T-helper 2 cell treated with Interferon-gamma antibody and Interleukin-4, amounts not matched to agents 100 ng/mL and 5 ng/mL, for 36 hours (primary cell): Measurements from ENCODE around the gene JARID2. TPM values are rescaled to one million over a fixed set of nuclear protein-coding genes. Genes with fewer than 3 reads are reported as not detected.

Source experiments
- intact Hi-C: fragments of 100-400 bp; cut with micrococcal nuclease; formaldehyde crosslinking; loops from one replicate; pipeline ENCODE4 v1.15.1; 2023
- total RNA-seq: library from RNA; stranded (reverse); gene quantifications from 2 replicates; pipeline ENCODE4 v1.2.3, GENCODE V29; 2022

Gene JARID2
- 32.0 and 33.3 TPM in 2 replicates for total RNA-seq

DNA sequence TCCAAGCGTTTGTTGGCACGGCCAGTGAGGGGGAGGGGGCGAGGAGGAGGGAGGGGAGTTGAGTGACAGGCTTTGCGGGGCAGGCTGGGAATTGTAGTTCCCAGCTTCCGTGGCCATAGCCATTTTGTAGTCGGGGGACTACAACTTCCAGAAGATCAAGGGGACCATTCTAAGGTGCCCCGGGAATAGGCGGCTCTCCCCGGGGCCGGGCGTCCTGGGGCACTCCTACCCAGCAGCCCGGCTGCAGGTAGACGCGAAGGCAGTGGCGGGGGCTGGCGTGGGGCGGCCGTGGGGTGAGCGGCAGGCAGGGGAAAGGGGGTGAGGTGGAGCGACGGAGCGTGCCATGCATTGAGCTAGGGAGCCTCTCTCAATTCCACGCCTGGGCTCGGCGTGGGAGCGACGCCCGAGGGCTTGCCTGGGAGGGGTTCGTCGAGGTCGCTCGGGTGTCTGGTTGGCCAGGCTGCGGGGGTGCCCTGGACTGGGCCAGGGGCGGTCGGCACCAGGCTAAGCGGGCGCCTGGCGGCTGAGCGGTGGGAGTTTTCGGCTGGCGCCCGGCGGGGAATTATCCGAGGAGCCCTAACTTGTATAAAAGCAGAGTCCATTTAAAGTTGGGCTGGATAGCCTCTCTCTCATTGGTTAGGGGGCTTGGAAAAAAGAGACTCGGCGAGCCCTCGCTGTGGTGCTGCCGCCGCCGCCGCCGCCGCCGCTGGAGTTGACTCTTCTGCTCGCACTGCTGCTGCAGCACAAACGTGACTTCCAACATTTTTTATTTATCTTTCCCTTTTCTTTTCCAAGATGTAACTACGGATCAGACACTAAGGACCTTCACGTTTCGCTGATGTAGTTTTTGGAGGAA, at the start of gene JARID2:
TSS of gene JARID2 (plus strand) at position 709 of the 856 bp plus-strand sequence. CDS start 471 bp downstream, outside the sequence.
- intact Hi-C loops: loop anchor here (1.0 to 5.0 kb wide), 12 partner anchors 51 to 1533 kb away; partner anchors contain the start of genes CD83 and RANBP9

DNA sequence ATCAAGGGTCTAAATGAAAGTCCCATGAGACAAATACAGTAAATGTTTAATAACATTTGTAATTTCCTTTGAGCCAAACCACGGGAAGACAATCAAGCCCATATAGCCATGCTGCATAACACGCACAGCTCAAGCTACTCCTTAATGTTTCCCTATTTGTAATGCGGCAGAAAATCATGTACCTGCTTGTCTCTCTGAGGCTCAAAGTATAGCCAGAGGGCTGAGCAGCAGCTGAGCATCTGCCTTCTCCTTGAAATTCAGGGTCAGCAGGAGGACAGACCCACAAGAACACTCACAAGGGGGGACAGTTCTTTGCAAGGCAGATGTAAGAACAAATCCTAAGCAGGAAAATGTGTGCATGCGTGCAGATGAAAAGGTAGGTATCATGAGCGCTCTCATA, 45.8 kb upstream of the JARID2 start:
- intact Hi-C loops: no loop called here

DNA sequence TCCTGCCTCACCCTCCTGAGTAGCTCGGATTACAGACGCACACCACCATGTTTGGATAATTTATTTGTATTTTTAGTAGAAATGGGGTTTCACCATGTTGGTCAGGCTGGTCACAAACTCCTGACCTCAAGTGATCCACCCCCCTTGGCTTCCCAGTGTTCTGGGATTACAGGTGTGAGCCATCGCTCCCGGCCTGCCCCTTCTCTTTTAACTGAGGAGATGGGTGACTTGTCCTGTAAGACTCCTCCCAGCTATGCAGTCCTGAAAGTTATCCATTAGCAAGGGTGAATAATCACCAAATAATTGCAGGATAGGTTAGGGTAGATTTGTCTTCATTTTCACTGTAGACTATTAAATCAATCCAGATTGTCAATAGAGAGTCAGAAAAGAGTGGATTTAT, 40.5 kb upstream of the JARID2 start:
- intact Hi-C loops: no loop called here

- intact Hi-C loops: no loop called here
These were observed 39.0 kb upstream of the JARID2 start for GRCh38 chr6:15206887-15207286.

DNA sequence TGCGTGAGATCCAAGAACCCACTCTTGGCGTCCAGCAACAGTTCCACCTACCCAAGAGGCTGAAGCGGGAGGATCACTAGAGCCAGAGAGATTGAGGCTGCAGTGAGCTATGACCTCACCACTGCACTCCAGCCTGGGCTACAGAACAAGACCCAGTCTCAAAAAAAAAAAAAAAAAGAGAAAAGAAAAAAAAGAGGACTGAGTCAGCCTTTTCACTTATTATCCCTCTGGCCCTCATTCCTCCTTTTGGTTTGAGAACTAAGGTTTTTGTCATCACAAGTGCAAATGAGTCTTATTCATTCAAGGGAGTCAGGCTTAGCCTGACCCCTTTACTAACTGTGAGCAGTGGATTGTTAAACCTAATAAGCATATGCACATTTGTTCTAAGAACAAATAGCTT, 37.9 kb upstream of the JARID2 start:
- intact Hi-C loops: no loop called here

- intact Hi-C loops: no loop called here
These were observed 31.9 kb upstream of the JARID2 start for GRCh38 chr6:15213838-15214400.

- intact Hi-C loops: no loop called here
These were observed 27.5 kb upstream of the JARID2 start for GRCh38 chr6:15218401-15218800.

DNA sequence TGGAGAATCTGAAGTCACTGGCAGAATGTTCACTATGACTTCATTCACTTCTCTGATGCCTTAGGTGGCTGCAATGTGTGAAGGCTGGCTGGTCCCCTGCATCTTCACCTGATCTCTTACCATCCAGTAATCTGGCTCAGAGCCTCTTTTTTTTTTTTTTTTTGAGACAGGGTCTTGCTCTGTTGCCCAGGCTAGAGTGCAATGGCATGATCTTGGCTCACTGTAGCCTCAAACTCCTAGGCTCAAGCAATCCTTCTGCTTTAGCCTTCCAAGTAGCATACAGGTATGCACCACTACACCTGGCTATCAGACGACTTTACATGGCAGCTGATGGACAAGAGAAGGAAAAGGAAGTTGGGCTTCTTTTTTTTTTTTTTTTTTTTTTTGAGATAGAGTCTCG, 25.8 kb upstream of the JARID2 start:
- intact Hi-C loops: no loop called here

DNA sequence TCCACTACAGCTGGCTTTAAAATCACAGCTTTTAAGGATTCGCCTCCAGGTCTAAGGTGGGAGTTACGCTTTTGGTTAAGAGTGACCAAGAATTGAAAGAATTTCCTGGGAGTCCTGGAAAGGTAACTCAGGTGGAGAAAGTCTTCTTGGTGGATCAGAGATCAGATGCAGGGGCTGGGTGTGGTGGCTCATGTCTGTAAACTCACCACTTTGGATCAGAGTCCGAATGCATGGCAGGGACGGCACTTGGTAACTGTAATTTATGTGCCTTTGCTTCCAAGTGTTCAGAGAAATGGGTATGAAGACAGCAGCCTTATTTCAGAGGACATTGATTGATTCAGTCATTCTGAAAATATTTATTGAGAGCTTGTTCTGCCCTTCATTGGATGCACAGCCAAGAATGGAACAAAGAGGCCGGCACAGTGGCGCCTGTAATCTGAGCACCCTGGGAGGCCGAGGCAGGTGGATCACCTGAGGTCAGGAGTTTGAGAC, 18.0 kb upstream of the JARID2 start:
- intact Hi-C loops: no loop called here

GRCh38 chr6:15230827-15231226, 15.0 kb upstream of the JARID2 start:
- intact Hi-C loops: no loop called here

GRCh38 chr6:15232836-15233510, 12.9 kb upstream of the JARID2 start:
- intact Hi-C loops: no loop called here

DNA sequence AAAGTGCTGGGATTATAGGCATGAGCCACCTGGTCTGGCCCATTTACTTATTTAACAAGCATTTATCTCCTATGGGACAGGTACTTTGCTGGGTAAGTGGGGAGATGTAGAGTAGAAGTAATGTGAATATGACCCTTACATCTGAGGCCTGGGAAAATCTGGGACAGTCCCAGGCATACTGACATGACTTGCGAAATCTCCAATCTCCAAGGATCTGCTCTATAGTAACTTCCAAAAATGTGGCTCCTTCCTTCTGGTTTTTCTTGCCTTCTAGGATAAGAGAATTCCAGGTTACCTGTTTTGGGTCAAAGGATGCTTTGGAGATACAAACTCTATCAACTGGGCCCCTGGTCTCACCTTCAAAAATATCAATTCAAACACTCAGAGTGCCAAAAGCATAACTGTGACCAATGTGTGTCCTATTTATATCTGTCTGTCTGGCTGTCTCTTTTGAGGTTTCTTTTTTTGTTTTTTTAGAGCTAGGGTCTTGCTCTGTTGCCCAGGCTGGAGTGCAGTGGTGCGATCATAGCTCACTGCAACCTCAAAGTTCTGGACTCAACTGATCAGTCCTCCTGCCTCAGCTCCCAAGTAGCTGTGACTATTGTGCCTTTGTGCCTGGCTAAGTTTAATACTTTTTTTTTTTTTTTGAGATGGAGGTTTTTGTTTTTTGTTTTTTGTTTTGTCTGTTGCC, 11.7 kb upstream of the JARID2 start:
- intact Hi-C loops: no loop called here

GRCh38 chr6:15239616-15240364, 6.1 kb upstream of the JARID2 start:
- intact Hi-C loops: no loop called here

DNA sequence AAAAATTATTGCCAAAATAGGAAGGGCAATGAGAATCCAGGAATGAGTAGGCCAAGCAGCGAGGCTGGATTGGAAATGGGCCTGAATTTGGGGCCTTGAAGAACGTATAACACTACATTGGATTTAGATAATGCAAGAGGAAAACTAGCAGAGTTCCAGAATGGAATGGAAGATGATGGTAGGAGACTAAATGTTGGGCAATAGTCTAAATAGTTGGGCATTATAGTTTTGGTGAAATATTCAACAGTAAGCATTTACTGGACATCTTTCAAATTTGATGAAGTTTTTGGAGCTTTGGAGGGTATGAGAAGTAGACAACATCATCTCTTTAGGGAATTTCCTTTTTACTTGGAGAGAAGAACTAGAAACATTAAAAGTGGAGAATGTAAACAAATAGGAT, 3.4 kb upstream of the JARID2 start:
- intact Hi-C loops: no loop called here

DNA sequence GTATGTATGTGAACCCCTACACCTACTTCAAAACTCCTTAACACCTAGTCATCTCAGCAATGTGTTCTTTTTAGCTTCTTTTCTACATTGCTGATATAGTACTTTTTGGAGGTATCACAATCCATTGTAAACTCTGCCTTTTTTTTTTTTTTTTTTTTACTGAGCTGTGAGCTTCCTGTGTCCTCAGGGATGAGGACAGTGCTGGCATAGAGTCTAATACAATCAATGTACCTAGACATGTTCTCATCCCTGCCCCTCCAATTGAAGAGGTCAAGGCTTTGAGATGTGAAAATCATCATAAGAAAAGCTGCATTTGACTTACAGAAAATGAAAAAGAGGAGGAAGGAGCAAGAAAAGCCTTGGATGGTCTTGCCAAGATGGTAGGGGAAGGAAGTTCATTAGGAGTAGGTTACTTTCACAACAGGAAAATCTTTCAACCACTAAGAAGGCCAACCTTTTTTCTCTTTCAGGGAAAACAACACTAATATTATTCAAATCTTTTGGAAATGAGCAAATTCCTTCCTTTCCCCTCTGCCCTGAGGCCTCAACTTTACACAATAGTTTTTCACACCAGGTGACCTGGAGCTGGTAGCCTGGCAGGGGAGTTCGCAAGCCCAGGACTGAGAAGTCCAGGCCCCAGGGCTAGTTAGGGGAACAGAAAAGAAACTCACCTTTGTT, 2.8 kb upstream of the JARID2 start:
- intact Hi-C loops: no loop called here

DNA sequence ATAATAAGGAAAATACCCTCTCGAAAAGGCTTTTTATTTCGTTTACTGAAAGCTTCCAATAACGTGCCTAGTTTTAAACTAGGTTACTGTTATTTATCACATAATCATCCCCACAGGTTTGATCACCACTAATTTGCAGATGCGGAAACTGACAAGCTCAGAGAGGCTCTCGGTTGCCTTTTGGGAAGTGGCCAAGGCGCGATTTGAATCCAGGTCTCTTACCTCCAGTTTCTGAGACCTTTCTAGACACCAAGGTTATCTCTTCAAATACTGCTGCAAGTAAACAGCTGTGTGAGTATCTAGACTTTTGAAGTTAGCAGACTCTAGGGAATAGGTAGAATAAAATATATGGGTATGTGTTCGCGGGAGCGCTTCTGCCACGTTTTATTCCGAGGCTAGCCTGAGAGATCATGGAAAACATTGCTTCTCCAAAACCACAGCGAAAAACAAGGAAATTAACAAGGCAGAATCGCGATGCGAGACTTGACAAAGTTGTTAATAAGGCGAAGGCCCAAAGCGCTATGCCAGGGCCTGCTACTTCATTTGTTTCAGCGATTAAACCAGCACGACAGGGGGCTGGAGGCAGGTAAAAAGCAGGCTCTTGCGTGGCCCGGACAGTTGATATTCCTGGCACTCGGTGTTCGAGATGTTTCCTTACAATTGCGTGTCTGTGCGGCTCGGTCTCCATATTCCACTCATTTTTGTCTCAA, 1.8 kb upstream of the JARID2 start:
- intact Hi-C loops: loop anchor here (2.0 kb wide), 1 partner anchor 53 kb away; no protein-coding TSS in a partner anchor

DNA sequence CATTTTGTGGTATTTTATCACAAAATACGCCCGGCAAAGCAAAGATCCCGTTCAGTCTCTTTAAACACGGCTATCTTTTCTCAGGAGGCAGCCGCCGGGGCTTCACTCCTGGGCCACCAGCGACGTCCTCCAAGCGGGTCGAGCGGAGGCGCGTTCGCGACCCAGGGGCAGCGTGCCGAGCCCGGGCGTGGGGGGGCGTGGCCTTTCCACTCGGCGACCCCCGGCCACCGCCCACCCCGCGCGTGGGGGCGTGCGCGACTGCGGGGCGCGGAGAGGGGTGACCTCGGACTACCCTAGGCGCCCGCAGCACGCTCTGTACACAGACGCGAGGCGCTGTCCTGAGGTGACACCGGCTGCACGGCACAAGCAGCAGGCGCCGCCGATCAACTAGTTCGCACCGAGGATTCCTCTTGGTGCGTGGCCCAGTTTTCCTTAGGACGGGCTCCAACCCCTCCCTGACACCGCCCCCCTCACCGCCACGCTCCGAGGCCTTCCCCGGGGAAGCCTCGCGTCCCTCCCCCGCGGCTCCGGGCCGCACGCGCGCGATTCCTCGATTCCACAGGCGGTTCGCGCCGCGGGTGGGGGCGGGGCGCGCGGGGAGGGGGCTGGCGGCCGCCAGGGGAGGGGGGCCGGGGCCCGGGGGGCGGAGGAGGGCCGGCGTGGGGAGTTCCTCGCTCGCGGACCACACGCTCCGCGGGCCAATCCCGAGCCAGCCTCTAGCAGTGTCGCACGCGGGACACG, 1.1 kb upstream of the JARID2 start:
- intact Hi-C loops: loop anchor here (1.0 to 5.0 kb wide), 11 partner anchors 52 to 1532 kb away; partner anchors contain the start of genes CD83 and RANBP9

DNA sequence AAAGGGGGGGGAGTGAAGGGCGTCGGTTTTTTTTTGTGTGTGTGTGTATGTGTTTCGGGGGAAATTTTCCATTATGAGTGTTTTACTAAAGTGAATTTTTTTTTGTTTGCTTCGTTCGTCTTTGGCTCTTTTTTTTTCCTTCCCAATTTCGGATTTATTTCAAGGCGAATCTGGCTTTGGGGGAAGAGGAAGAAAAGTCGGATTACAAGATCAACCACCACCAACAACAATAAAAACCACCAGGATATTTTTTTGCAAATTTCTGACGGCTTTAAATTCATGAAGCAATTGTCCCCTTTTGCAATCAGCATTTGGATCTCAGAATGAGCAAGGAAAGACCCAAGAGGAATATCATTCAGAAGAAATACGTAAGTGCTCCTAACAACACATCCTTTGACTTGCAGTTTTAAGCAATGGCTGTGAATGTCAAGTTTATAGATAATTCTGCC, 372 bp downstream of the JARID2 start:
- intact Hi-C loops: loop anchor here (1.0 to 5.0 kb wide), 9 partner anchors 156 to 1534 kb away; partner anchors contain the start of genes CD83 and RANBP9
